CD8-positive, alpha-beta memory T cell (primary cell): ENCODE data around the gene NDUFS6. TPM values are rescaled to one million over a fixed set of nuclear protein-coding genes. Genes with fewer than 3 reads are reported as not detected.

Experiments used
- CTCF ChIA-PET: fragments of 350-600 bp; sonication (Branson Sonifier 250); formaldehyde crosslinking; loops from one replicate; lab custom pipeline; 2021; ENCODE audit warnings: antibody characterized with exemption; lab: Charles Lee
- POLR2A ChIA-PET: fragments of 350-600 bp; sonication (Branson Sonifier 250); formaldehyde crosslinking; loops from one replicate; lab custom pipeline; 2021; ENCODE audit warnings: antibody characterized with exemption; lab: Charles Lee
- DNase-seq, 5 donors: peaks; one replicate each; pipeline versions ENCODE4 v3.0.0 to v3.0.0-alpha.2; 2020 to 2022; ENCODE audit warnings: mixed read lengths in 1 of 5
- H3K27ac ChIP-seq: one replicate; pipeline ENCODE4 v1.7.0; 2013; ENCODE audit warnings: low read depth, mild to moderate bottlenecking, low read length, moderate library complexity
- H3K27me3 ChIP-seq: 2 replicates; pipeline ENCODE4 v1.7.0; 2013; ENCODE audit warnings: low read length, mild to moderate bottlenecking; ENCODE audit not compliant: insufficient read depth, poor library complexity, severe bottlenecking
- H3K36me3 ChIP-seq: 2 replicates; pipeline ENCODE4 v1.7.0; 2013; ENCODE audit warnings: mild to moderate bottlenecking, low read length, moderate library complexity; ENCODE audit not compliant: insufficient read depth
- H3K4me1 ChIP-seq: 2 replicates; pipeline ENCODE4 v1.7.0; 2013; ENCODE audit warnings: mild to moderate bottlenecking, low read length, moderate library complexity; ENCODE audit not compliant: insufficient read depth
- H3K4me3 ChIP-seq: 2 replicates; pipeline ENCODE4 v1.7.0; 2013; ENCODE audit warnings: mild to moderate bottlenecking, low read length
- H3K9me3 ChIP-seq: 2 replicates; pipeline ENCODE4 v1.7.0; 2013; ENCODE audit warnings: mild to moderate bottlenecking, low read length
- H3K27ac Mint-ChIP-seq, 8 donors: one replicate each; pipeline ENCODE4 v1.8.0; 2020 to 2021; ENCODE audit warnings: mixed read lengths in 8 of 8, mild to moderate bottlenecking in 6 of 8, inconsistent platforms in 3 of 8, moderate library complexity in 3 of 8
- H3K27me3 Mint-ChIP-seq, 2 donors: one replicate each; pipeline ENCODE4 v1.8.0; 2020 to 2021; ENCODE audit warnings: mixed read lengths in 2 of 2, mild to moderate bottlenecking in 1 of 2, moderate library complexity in 1 of 2
- H3K36me3 Mint-ChIP-seq, 3 donors: one replicate each; pipeline ENCODE4 v1.8.0; 2020 to 2021; ENCODE audit warnings: mixed read lengths in 3 of 3, inconsistent platforms in 1 of 3, mild to moderate bottlenecking in 1 of 3
- H3K4me1 Mint-ChIP-seq, 3 donors: one replicate each; pipeline ENCODE4 v1.8.0; 2020 to 2021; ENCODE audit warnings: mixed read lengths in 3 of 3, inconsistent platforms in 1 of 3, mild to moderate bottlenecking in 1 of 3
- H3K4me3 Mint-ChIP-seq, 7 donors: one replicate each; pipeline ENCODE4 v1.8.0; 2020 to 2021; ENCODE audit warnings: mixed read lengths in 7 of 7, mild to moderate bottlenecking in 6 of 7, moderate library complexity in 4 of 7, inconsistent platforms in 2 of 7
- H3K9me3 Mint-ChIP-seq, 5 donors: one replicate each; pipeline ENCODE4 v1.8.0; 2020 to 2022; ENCODE audit warnings: mixed read lengths in 5 of 5, mild to moderate bottlenecking in 3 of 5, moderate library complexity in 2 of 5, inconsistent platforms in 1 of 5
- polyA plus RNA-seq: library from polyadenylated mRNA; unstranded; fragments of 300-500 nt; fragmentation: Illumina TruSeq; gene quantifications from one replicate; pipeline ENCODE4 v1.2.3, GENCODE V29; 2021
- total RNA-seq, 2 experiments: library from RNA; stranded (reverse); gene quantifications; one replicate each; pipeline ENCODE4 v1.2.3, GENCODE V29; 2021

NDUFS6 gene
- total and polyA plus RNA-seq, 3 experiments from 2014 or later = 43.4 to 83.7 (median 44.2) TPM

DNA sequence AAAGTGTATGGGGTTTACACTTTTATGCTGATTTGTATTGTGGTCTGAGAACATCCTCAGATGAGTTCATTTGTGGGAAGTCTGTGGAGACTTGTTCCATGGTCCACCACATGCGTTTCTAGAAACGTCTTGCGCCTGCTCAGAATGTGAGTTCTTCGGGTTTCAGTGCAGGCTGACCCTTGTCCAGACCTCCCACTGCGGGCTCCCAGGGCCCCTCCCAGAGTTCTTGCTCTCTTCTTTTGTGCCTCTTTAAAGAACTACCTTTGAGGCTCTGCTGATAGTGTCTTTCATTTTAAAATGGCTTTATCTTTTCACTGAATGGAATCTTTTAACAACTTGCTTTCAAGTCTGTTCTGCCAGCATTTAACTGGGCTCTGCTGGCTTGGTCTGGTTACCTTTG, 17.6 kb downstream of the NDUFS6 start:
- peaks cover 4 to 92% (median 42%) of the 10 kb centered on the region in 3 donors for H3K36me3 Mint-ChIP-seq
- Histone ChIP-seq H3K27ac (no peak overlapping the region), H3K4me1 (no peaks in the 10 kb centered on the region), H3K27me3 (no peaks in the 10 kb centered on the region), H3K9me3 (no peaks in the 10 kb centered on the region), H3K36me3 (peaks cover 33% of the 10 kb centered on the region), H3K4me3 (no peak overlapping the region)
- CTCF ChIA-PET = no interaction called here
- peaks cover 0 to 4% (median 0%) of the 10 kb centered on the region in 3 donors for H3K4me1 Mint-ChIP-seq
- H3K27ac Mint-ChIP-seq = no peak overlapping the region
- no peaks in the 10 kb centered on the region for H3K9me3 Mint-ChIP-seq
- H3K4me3 Mint-ChIP-seq = no peak overlapping the region
- POLR2A ChIA-PET = no interaction called here
- no peaks in the 10 kb centered on the region for H3K27me3 Mint-ChIP-seq
- no peak for DNase-seq

DNA sequence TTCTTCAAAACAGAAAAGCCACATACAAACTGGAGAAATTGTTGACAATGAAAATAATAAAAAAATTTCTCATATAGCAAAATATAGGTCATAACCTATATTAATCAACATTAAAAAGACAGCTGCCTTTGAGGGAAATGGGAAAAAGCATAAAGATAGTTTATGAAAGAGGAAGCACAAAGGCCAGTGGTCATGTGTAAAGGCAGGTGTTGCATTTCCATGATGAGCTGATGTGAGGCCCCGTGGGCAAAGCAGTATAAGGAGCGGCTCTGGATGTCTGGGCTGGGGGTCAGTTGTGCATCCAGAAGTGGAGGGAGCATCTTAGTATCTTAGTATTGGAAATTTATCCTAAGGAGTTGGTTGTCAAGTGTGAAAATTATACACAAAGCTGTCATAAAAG, 18.3 kb downstream of the NDUFS6 start:
- POLR2A ChIA-PET = no interaction called here
- no peak overlapping the region for H3K4me3 ChIP-seq
- no peak overlapping the region for H3K4me3 Mint-ChIP-seq
- no peaks in the 10 kb centered on the region for H3K4me1 ChIP-seq
- no peaks in the 10 kb centered on the region for H3K27me3 Mint-ChIP-seq
- no peak for DNase-seq
- CTCF ChIA-PET = no interaction called here
- H3K27ac Mint-ChIP-seq = peak overlapping the region in 1 of 8 donors; percentile 13
- H3K27ac ChIP-seq = no peak overlapping the region
- peaks cover 26% of the 10 kb centered on the region for H3K36me3 ChIP-seq
- no peaks in the 10 kb centered on the region for H3K9me3 Mint-ChIP-seq
- no peaks in the 10 kb centered on the region for H3K27me3 ChIP-seq
- H3K36me3 Mint-ChIP-seq = peaks cover 4 to 91% (median 36%) of the 10 kb centered on the region in 3 donors
- H3K9me3 ChIP-seq = no peaks in the 10 kb centered on the region
- H3K4me1 Mint-ChIP-seq = peaks cover 0 to 4% (median 0%) of the 10 kb centered on the region in 3 donors

DNA sequence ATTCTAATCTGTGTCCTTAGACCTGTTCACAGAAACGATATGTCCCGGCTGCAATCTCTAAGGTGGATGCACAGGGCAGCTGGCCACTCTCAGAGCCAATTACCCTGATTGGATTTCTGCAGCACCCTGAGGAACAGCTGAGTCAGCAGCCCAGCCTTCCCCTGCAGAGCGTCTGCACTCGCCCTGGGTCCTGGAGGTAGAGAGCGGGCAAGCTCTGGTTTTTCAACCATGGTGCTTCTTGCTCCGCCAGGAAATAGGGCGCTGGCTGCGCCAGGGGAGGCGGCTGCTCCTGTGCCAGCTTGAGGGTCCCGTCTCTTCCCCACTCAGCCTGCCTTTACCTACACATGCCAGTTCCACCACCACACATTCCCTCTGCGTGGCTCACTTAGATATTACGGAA, 19.2 kb downstream of the NDUFS6 start:
- Histone ChIP-seq H3K4me1 (no peaks in the 10 kb centered on the region), H3K9me3 (no peaks in the 10 kb centered on the region), H3K36me3 (peaks cover 19% of the 10 kb centered on the region), H3K27ac (no peak overlapping the region), H3K4me3 (no peak overlapping the region), H3K27me3 (no peaks in the 10 kb centered on the region)
- DNase-seq = no peak
- Mint-ChIP-seq H3K4me3 (no peak overlapping the region), H3K9me3 (no peaks in the 10 kb centered on the region), H3K27ac (no peak overlapping the region), H3K36me3 (peaks cover 4 to 82% (median 32%) of the 10 kb centered on the region in 3 donors), H3K27me3 (no peaks in the 10 kb centered on the region), H3K4me1 (peaks cover 0 to 4% (median 0%) of the 10 kb centered on the region in 3 donors)
- CTCF ChIA-PET = no interaction called here
- POLR2A ChIA-PET = no interaction called here

DNA sequence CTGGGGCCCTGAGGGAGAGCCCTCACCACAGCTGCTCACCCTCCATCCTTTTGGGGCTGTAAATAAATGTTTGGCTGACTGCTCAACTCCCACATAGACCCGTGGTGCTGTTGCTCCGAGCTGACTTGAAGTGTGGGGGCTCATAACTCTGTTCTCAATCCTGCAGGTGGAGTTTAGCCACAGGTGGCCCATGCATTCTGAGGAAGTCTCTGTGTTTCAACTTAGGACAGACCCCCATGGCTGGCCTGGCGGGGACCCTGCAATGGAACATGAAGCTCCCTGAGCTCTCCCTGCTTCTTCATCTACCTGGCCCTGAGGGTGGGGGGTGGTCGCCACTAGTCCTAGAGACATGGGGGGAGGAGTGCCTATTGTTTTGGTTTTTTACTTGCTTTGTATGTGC, 19.7 kb downstream of the NDUFS6 start:
- DNase-seq = no peak
- H3K27me3 Mint-ChIP-seq = no peaks in the 10 kb centered on the region
- no peak overlapping the region for H3K27ac ChIP-seq
- no peaks in the 10 kb centered on the region for H3K9me3 ChIP-seq
- H3K4me1 ChIP-seq = no peaks in the 10 kb centered on the region
- no peaks in the 10 kb centered on the region for H3K27me3 ChIP-seq
- H3K27ac Mint-ChIP-seq = peak overlapping the region in 1 of 8 donors; percentile 65
- POLR2A ChIA-PET = no interaction called here
- CTCF ChIA-PET = no interaction called here
- peaks cover 13% of the 10 kb centered on the region for H3K36me3 ChIP-seq
- peaks cover 4 to 82% (median 29%) of the 10 kb centered on the region in 3 donors for H3K36me3 Mint-ChIP-seq
- H3K9me3 Mint-ChIP-seq = no peaks in the 10 kb centered on the region
- H3K4me3 Mint-ChIP-seq = no peak overlapping the region
- H3K4me3 ChIP-seq = no peak overlapping the region
- H3K4me1 Mint-ChIP-seq = peaks cover 0 to 4% (median 0%) of the 10 kb centered on the region in 3 donors

GRCh38 chr5:1821862-1822261, 20.7 kb downstream of the NDUFS6 start:
- no peak overlapping the region for H3K27ac Mint-ChIP-seq
- H3K4me3 Mint-ChIP-seq = no peak overlapping the region
- peaks cover 4 to 78% (median 24%) of the 10 kb centered on the region in 3 donors for H3K36me3 Mint-ChIP-seq
- no peaks in the 10 kb centered on the region for H3K9me3 Mint-ChIP-seq
- peaks cover 0 to 4% (median 0%) of the 10 kb centered on the region in 3 donors for H3K4me1 Mint-ChIP-seq
- peaks cover 9% of the 10 kb centered on the region for H3K36me3 ChIP-seq
- POLR2A ChIA-PET = no interaction called here
- H3K4me1 ChIP-seq = no peaks in the 10 kb centered on the region
- no peaks in the 10 kb centered on the region for H3K27me3 ChIP-seq
- H3K27me3 Mint-ChIP-seq = no peaks in the 10 kb centered on the region
- no peaks in the 10 kb centered on the region for H3K9me3 ChIP-seq
- no peak overlapping the region for H3K27ac ChIP-seq
- H3K4me3 ChIP-seq = no peak overlapping the region
- no peak for DNase-seq
- CTCF ChIA-PET = no interaction called here

DNA sequence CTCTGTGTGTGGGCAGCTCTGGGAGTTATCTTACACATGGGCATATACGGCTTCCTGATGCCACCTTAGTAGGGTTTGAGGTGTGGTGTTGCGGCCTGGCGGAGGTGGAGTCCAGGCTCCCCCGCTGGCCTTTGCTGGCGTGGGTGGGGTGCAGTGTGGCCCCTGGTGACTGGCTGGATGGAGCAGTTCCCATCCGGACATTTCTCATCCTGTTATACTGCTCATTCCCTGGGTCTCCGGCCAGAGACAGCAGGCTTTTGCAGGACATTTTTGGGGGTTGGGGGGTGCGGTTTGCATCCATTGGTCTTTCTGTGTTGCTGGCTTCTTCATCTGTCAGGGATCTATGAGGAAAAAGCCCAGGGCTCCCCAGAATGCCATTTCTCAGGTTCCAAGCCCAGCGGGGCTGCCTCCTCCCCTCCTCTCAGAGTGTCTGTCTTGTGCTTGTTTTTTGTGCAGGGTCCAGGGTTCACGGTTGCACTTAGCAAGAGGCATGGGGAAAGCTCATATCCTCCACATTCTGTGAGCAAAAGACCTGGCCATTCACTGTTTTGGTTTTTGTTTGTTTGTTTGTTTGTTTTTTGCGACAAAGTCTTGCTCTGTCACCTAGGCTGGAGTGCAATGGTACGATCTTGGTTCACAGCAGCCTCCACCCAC, 22.3 kb downstream of the NDUFS6 start:
- ChIA-PET CTCF (no interaction called here), POLR2A (no interaction called here)
- no peaks in the 10 kb centered on the region for H3K9me3 ChIP-seq
- Mint-ChIP-seq H3K36me3 (peaks cover 0 to 63% (median 16%) of the 10 kb centered on the region in 3 donors), H3K9me3 (no peaks in the 10 kb centered on the region), H3K27me3 (no peaks in the 10 kb centered on the region), H3K4me3 (no peak overlapping the region), H3K27ac (peak overlapping the region in 2 of 8 donors; percentile 17 to 65), H3K4me1 (no peaks in the 10 kb centered on the region)
- H3K4me3 ChIP-seq = no peak overlapping the region
- no peaks in the 10 kb centered on the region for H3K4me1 ChIP-seq
- no peaks in the 10 kb centered on the region for H3K36me3 ChIP-seq
- DNase-seq = no peak
- no peak overlapping the region for H3K27ac ChIP-seq
- no peaks in the 10 kb centered on the region for H3K27me3 ChIP-seq

- Mint-ChIP-seq H3K9me3 (no peaks in the 10 kb centered on the region), H3K4me1 (no peaks in the 10 kb centered on the region), H3K27me3 (no peaks in the 10 kb centered on the region), H3K36me3 (peaks cover 0 to 55% (median 13%) of the 10 kb centered on the region in 3 donors), H3K4me3 (no peak overlapping the region), H3K27ac (no peak overlapping the region)
- CTCF ChIA-PET = no interaction called here
- no peaks in the 10 kb centered on the region for H3K9me3 ChIP-seq
- no peak for DNase-seq
- no peak overlapping the region for H3K4me3 ChIP-seq
- H3K27me3 ChIP-seq = no peaks in the 10 kb centered on the region
- H3K27ac ChIP-seq = no peak overlapping the region
- H3K36me3 ChIP-seq = no peaks in the 10 kb centered on the region
- H3K4me1 ChIP-seq = no peaks in the 10 kb centered on the region
- POLR2A ChIA-PET = no interaction called here
Measured at GRCh38 chr5:1824109-1824821, 23.1 kb downstream of the NDUFS6 start.
